BE2C (cell line): Measurements from ENCODE around the gene TMEM186.

Source experiments
- DNase-seq: peaks from one replicate; pipeline ENCODE4 v3.0.0-alpha.2; 2020
- H3K27me3 ChIP-seq: fragments of 250-450 bp; sonication (Bioruptor Pico); 2 replicates; pipeline ENCODE4 v1.5.1; 2020; ENCODE audit warnings: mild to moderate bottlenecking
- H3K36me3 ChIP-seq: fragments of 250-450 bp; sonication (Bioruptor Pico); 2 replicates; pipeline ENCODE4 v1.5.1; 2020; ENCODE audit warnings: mild to moderate bottlenecking
- H3K4me1 ChIP-seq: fragments of 250-450 bp; sonication (Bioruptor Pico); 2 replicates; pipeline ENCODE4 v1.5.1; 2020
- H3K4me3 ChIP-seq: 2 replicates; pipeline ENCODE4 v1.5.1; 2011; ENCODE audit warnings: low read depth, low read length
- H3K9me3 ChIP-seq: fragments of 250-450 bp; sonication (Bioruptor Pico); 2 replicates; pipeline ENCODE4 v1.5.1; 2020
- CTCF ChIP-seq: IDR thresholded peaks from 2 replicates; pipeline ENCODE4 v1.5.1; 2012; ENCODE audit warnings: mild to moderate bottlenecking, low read depth, low read length

TMEM186 gene

GRCh38 chr16:8812162-8812843 is 14.9 kb upstream of the TMEM186 start:
- H3K9me3 ChIP-seq = no peaks in the 10 kb centered on the region
- H3K4me3 ChIP-seq = no peak overlapping the region
- H3K36me3 ChIP-seq = peaks cover 96% of the 10 kb centered on the region
- no peaks in the 10 kb centered on the region; the same call in 1 of the 2 replicates for H3K4me1 ChIP-seq
- DNase-seq = no peak
- no peaks in the 10 kb centered on the region for H3K27me3 ChIP-seq
- TF ChIP-seq CTCF = no peak

- TF ChIP-seq CTCF = no peak
- Histone ChIP-seq H3K9me3 (no peaks in the 10 kb centered on the region), H3K36me3 (peaks cover 87% of the 10 kb centered on the region), H3K27me3 (no peaks in the 10 kb centered on the region), H3K4me1 (no peaks in the 10 kb centered on the region; the same call in 1 of the 2 replicates), H3K4me3 (no peak overlapping the region)
- no peak for DNase-seq
Observed at GRCh38 chr16:8808613-8809353, 11.3 kb upstream of the TMEM186 start.

- peaks cover 88% of the 10 kb centered on the region for H3K36me3 ChIP-seq
- no peaks in the 10 kb centered on the region; the same call in 1 of the 2 replicates for H3K4me1 ChIP-seq
- no peak for TF ChIP-seq CTCF
- H3K9me3 ChIP-seq = no peaks in the 10 kb centered on the region
- no peak overlapping the region for H3K4me3 ChIP-seq
- no peak for DNase-seq
- H3K27me3 ChIP-seq = no peaks in the 10 kb centered on the region
Observed at GRCh38 chr16:8808009-8808408, 10.6 kb upstream of the TMEM186 start.

GRCh38 chr16:8807189-8807588 is 9.8 kb upstream of the TMEM186 start:
- TF ChIP-seq CTCF = no peak

GRCh38 chr16:8806272-8806983 is 9.0 kb upstream of the TMEM186 start:
- H3K4me3 ChIP-seq = no peak overlapping the region
- H3K27me3 ChIP-seq = no peaks in the 10 kb centered on the region
- H3K36me3 ChIP-seq = peaks cover 88% of the 10 kb centered on the region
- no peak for DNase-seq
- H3K9me3 ChIP-seq = no peaks in the 10 kb centered on the region
- no peaks in the 10 kb centered on the region for H3K4me1 ChIP-seq
- no peak for TF ChIP-seq CTCF

More at GRCh38 chr16:8807189-8807588, 9.8 kb upstream of the TMEM186 start:
- Histone ChIP-seq H3K9me3 (no peaks in the 10 kb centered on the region), H3K27me3 (no peaks in the 10 kb centered on the region), H3K4me1 (no peaks in the 10 kb centered on the region; the same call in 1 of the 2 replicates), H3K36me3 (peaks cover 88% of the 10 kb centered on the region), H3K4me3 (no peak overlapping the region)
- DNase-seq = no peak
